Spleen (tissue), 7 donors: Measurements from ENCODE around the gene ELAVL3.

ENCODE experiments used
- CTCF ChIP-seq, 11 experiments: fragments of 200-600 bp in 7 of 11; fragments of 450-650 bp in 4 of 11; sonication (generic) in 4 of 11; IDR thresholded peaks in 8 of 11; conservative IDR thresholded peaks in 3 of 11; 1 replicate in 7 of 11; 2 replicates in 4 of 11; pipeline versions ENCODE4 v1.4.0 to v1.8.0; 2016 to 2021; ENCODE audit warnings: antibody characterized with exemption in 11 of 11, inconsistent platforms in 4 of 11, mild to moderate bottlenecking in 1 of 11
- POLR2A ChIP-seq, 3 donors: fragments of 450-650 bp; IDR thresholded peaks; one replicate each; pipeline ENCODE4 v1.5.1; 2017; ENCODE audit warnings: antibody characterized with exemption in 3 of 3, mild to moderate bottlenecking in 1 of 3
- POLR2AphosphoS5 ChIP-seq, 3 donors: sonication (generic); formaldehyde crosslinking; IDR thresholded peaks; one replicate each; pipeline ENCODE4 v1.5.1; 2017; ENCODE audit warnings: antibody characterized with exemption in 3 of 3
- donor health status: DM: no; HTN: no; CAD: no; lungs with moderate emphysema.
- donor health status: DM: no; HTN: no; CAD: no.
- donor health status: DM: no; HTN: no; CAD: no.

DNA sequence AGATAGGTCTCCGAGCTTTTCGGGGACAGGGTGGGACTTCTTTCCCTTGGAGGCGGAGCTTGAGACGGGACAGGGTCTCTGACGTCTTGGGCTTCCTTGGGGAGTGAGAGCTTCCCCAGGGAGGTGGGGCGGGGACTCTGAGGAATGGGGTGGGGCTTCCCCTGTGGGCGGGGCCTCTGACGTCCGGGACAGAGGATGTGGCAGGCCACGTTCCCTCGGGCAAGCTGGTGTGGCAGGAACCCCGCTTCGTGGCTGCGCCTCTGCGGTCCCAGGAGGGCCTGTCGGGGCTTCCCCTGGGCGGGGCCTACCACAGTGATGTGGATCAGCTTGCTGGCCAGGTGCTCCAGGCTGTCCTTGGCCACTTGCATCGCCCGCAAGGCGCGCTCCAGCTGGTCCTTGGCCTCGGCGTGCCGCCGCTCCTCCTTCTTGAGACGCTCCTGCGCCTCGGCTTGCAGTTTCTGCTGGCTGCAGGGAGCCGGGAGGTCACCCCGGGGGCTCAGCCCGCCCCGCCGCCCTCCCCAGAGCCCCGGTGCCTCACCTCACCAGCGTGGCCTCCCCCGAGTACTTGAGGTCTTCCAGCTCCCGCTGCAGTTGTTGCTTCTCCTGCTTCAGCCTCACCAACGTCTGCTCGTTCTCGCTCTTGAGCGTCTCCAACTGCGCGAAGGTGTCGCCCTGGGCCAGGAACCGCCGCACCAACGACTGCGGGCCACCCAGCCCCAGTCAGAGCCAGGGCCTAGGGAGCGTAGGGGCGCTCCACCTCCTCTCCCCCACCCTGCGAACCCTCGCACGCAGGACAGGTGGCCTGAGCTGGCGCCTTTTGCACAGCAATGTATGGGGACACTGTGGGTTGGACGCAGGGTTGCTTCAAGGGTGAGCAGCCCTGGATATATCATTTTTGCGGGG lies 58.4 kb downstream of the ELAVL3 start:
- TF ChIP-seq CTCF (IDR thresholded peaks at IDR 0.05 in 8 of 11, conservative IDR thresholded peaks at IDR 0.05 in 3 of 11) (no peak), POLR2AphosphoS5 (IDR thresholded peaks at IDR 0.05) (peak; percentile 70 to 83 (median 82)), POLR2A (IDR thresholded peaks at IDR 0.05) (no peak)
